HT-29 (cell line): ENCODE results near the gene OR51T1. TPM values are rescaled to one million over a fixed set of nuclear protein-coding genes. Genes with fewer than 3 reads are reported as not detected.
"Not testable (repeated sequence)": the region's sequence is repeated elsewhere in the genome, so short reads cannot be mapped to it uniquely, and the experiment has no call there.

ENCODE experiments used
- DNase-seq: peaks from one replicate; pipeline ENCODE4 v3.0.0-alpha.2; 2015; ENCODE audit warnings: low spot score
- total RNA-seq: library from RNA; depleted of rRNA; stranded (reverse); fragments of >200 nt; shearing (Covaris generic); gene quantifications from 2 replicates; pipeline ENCODE4 v1.2.3, GENCODE V29; 2014; rRNA removed

The OR51T1 gene
- total RNA-seq = not detected in 2 replicates

DNA sequence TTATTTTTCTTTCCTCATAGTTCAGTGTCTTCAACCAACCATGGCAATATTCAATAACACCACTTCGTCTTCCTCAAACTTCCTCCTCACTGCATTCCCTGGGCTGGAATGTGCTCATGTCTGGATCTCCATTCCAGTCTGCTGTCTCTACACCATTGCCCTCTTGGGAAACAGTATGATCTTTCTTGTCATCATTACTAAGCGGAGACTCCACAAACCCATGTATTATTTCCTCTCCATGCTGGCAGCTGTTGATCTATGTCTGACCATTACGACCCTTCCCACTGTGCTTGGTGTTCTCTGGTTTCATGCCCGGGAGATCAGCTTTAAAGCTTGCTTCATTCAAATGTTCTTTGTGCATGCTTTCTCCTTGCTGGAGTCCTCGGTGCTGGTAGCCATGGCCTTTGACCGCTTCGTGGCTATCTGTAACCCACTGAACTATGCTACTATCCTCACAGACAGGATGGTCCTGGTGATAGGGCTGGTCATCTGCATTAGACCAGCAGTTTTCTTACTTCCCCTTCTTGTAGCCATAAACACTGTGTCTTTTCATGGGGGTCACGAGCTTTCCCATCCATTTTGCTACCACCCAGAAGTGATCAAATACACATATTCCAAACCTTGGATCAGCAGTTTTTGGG, at the start of gene OR51T1:
TSS of gene OR51T1 (plus strand) at position 41 of the 641 bp plus-strand sequence. CDS start at position 41, 0 bp downstream.
- DNase-seq = no peak

DNA sequence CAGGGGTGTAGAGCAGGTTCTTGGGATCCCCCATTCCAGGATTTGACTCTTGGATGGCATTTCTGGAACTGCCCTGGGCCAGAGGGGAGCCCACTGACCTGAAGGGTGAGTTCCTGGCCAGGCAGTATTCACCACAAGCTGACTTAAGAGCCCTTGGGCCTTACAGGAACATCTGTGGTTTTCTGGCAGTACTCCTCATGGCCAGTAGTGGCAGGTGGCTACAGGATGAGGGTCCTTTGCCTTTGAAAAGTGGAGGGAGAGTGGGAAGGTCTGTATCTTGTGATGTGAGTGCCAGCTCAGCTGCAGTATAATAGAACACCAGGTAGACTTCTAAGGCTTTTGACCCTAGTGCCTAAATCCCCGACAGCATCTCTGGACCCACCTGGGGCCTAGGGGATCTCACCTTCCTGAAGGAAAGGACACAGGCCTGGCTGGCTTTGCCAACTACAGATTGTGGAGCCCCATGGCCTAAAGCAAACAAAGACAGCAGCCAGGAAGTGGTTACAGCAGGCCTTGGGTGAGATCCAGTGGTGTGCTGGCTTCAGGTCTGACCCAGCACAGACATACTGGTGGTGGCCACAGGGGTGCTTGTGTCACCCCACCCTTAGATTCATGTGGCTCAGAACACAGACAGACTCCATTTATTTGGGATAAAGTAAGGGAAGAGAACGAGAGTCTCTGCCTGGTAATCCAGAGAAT, 41.7 kb upstream of the OR51T1 start:
- DNase-seq = no peak

DNA sequence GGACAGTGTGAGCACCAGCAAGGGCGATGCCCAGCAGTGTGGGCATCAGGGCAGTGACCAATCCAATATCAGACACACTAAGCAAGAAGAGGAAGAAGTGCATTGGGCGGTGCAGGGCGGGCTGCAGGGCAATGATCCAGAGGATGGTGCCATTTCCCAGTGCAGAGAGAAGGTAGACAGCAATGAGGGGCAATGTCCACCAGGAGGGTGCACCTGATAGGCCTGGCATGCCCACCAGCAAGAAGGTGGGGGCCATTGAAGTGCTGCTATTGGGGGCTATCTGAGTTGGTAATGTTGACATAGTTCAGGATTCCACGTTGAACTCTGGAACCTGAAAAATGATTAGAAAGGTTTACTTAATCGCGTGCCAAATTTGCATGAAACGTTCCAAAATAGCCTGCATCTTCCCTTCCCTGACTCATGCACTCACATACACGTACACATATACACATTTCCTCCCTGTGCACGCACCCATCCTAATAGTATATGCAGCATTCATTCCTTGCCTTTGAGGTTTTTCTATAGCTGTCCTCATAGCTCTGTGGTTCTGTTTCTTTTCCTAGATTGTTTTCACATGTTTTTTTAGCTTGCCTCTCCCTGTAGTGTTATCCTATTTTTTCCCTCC, 32.7 kb upstream of the OR51T1 start, which contains the start of gene OR51S1:
TSS of gene OR51S1 (minus strand) at position 301 of the 625 bp plus-strand sequence. CDS start at position 301, 0 bp downstream.
- DNase-seq = no peak

- no peak for DNase-seq
Measured at GRCh38 chr11:4851033-4851432, 30.7 kb upstream of the OR51T1 start.

GRCh38 chr11:4854286-4854685, 27.4 kb upstream of the OR51T1 start:
- not testable (repeated sequence) for DNase-seq

DNA sequence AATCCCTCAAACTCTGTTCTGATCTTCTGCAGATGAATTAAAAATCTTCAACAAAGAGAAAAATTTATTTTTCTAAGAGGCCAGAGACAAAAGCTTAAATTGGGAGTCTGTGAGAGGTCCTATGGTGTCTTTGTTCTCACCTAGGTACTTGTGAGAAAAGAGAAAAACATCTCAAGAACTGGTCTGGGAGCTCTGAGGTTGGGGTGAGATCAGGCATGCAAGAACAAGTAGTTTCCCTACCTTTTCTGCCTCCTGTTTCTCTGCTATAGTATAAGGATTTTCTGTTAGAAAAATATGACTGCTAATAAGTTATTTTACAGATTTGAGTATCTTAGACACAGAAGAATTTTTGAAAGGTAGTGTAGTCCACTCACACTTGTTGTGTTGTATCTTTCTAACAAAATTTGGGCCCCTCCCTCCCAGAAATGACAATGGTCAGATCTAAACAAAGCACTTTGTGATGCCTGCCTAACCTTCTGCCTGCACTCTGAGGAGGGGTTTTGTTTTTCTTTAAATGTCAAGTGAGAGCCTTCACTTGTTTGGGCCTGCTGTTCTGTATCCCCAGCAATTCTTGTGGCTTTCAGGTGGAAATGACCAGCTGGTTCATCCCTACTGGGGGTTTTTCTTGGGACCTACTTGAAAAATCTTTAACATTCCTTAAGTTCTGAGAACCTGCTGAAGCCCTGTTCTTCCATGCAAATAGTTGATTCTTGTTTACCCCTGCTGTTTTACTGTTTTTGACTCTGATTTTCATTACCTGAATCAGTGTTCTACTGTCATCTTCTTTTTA, 19.1 kb upstream of the OR51T1 start:
- DNase-seq = no peak

- no peak for DNase-seq
Measured at GRCh38 chr11:4863876-4864275, 17.8 kb upstream of the OR51T1 start.

GRCh38 chr11:4865855-4866254, 15.8 kb upstream of the OR51T1 start:
- DNase-seq = no peak

GRCh38 chr11:4881188-4881587, 512 bp upstream of the OR51T1 start:
- no peak for DNase-seq

DNA sequence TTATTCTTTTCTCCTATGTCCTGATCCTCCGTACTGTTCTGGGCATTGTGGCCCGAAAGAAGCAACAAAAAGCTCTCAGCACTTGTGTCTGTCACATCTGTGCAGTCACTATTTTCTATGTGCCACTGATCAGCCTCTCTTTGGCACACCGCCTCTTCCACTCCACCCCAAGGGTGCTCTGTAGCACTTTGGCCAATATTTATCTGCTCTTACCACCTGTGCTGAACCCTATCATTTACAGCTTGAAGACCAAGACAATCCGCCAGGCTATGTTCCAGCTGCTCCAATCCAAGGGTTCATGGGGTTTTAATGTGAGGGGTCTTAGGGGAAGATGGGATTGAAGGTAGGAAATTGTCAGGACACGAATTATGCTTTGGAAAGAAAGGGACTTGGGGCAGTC, 843 bp downstream of the OR51T1 start:
- no peak for DNase-seq

- no peak for DNase-seq
Measured at GRCh38 chr11:4884361-4884760, 2.7 kb downstream of the OR51T1 start.

DNA sequence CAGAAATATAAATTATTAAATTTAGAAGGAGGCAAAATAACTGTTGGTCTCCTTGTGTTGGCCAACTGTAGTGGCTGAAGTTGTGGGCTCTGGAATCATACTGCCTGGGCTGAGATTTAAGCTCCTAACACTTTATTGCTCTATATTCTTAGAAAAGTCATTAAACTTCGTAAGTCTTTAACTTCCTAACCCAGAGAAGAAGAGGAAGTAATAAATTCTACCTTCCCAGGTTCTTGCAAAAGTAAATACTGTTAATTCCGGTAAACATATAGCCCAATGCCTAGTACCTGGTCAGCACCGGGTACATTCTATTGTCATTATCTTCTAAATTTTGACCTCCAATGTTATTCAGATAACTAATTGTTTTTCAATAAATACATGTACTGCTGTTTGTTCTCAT, 4.5 kb downstream of the OR51T1 start:
- DNase-seq = peak; percentile 25

- no peak for DNase-seq
Measured at GRCh38 chr11:4887591-4887990, 5.9 kb downstream of the OR51T1 start.

DNA sequence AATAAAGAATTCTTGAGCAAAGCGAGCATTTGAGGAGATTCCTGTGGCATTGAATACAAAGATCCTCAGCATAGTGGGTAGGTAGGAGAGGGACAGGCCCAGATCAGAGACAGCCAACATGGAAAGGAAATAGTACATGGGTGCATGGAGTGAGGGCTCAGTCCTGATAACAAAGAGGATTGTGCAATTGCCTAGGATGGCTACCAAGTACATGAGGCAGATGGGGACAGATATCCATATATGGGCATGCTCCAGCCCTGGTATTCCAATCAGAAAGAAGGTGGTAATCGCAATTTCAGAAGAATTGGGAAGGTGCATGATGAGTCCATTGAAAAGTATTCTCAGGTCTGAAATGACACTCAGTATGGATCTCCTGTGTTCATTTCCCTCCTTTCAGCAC, 8.6 kb downstream of the OR51T1 start:
- no peak for DNase-seq

- peak; percentile 45 for DNase-seq
Measured at GRCh38 chr11:4891996-4892640, 10.4 kb downstream of the OR51T1 start.

- DNase-seq = no peak
Measured at GRCh38 chr11:4903484-4903883, 21.8 kb downstream of the OR51T1 start, which contains the start of gene OR51A7. TSS of gene OR51A7 (plus strand) at chr11:4903783. CDS start at chr11:4907370, 3,587 bp downstream.

- peak; percentile 83 for DNase-seq
Measured at GRCh38 chr11:4916581-4916980, 34.9 kb downstream of the OR51T1 start.

DNA sequence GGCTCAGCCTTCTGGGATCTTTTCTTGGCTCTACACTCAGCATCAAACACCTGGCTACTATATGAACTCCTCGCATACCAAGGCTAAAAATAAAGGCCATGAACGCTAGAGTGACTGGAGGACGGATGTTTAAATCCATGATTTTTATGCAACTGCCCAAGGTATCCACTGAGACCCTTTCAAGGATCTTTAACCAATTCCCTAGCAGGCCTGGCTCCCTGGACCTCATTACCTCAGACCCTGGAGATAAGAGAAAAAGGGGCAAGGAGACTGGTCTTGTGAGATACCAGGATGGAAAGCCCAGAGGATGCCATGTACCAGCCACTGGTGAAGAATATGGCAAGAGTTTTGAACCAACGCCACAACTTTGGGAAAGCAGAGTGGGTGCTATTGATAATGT, 37.5 kb downstream of the OR51T1 start, which contains the start of gene OR51G2:
TSS of gene OR51G2 (minus strand) at position 101 of the 400 bp plus-strand sequence. CDS start 3,687 bp downstream, outside the sequence.
- DNase-seq = no peak

GRCh38 chr11:4921796-4922195, 40.1 kb downstream of the OR51T1 start:
- no peak for DNase-seq

DNA sequence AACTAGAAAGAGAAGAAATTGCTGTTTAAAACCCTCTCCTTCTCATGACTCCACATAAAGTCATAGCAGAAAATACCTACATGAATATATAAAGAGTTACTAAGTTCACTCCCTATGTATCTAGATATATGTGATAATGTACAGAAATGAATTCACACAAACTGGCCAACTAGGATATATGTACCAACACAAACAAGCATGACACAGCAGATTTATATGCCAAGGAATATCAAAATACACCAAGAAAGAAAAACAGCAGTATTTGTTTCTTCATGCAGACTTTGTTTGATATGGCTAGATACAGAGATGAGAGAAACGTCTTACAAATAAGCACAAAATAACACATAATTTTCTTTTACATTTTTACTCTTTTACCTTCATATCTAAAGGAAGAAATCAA, 40.6 kb downstream of the OR51T1 start:
- DNase-seq = no peak

DNA sequence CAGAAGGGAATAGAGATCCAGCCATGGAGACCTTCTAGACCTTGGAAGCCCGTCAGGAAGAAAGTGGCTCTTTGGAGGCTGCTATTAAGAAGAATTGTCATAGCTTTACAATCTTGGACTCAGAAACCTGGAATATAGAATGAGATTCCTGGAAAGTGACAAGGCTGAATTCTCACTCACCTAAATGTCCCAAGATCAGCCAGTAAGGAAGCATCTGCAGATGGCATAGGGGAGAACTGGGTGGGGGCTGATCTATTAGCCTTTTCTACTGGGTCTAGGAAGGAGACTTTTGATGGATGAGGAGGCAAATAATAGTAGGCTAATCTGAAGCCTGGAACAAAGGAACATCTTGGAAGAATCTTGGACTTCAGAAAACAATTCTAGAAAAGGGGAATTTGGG, 42.5 kb downstream of the OR51T1 start, which contains the start of gene OR51G1:
TSS of gene OR51G1 (minus strand) at position 101 of the 400 bp plus-strand sequence. CDS start at position 101, 0 bp downstream.
- no peak for DNase-seq
